NT2/D1 (cell line): ENCODE data around the gene AK8.

Experiments
- SUZ12 ChIP-seq: IDR thresholded peaks from 2 replicates; pipeline ENCODE4 v1.6.1; 2011; ENCODE audit not compliant: insufficient read length, insufficient read depth; ENCODE audit errors: extremely low read depth
- ZNF274 ChIP-seq: IDR thresholded peaks from 2 replicates; pipeline ENCODE4 v1.6.1; 2011; ENCODE audit warnings: mild to moderate bottlenecking, low read depth, low read length

GRCh38 chr9:132804576-132805295 lies 73.3 kb downstream of the AK8 start:
- TF ChIP-seq ZNF274: no peak
- no peak for TF ChIP-seq SUZ12
